SK-N-MC (cell line): Measurements from ENCODE around the gene C2orf78.
"Not testable (repeated sequence)": the region's sequence is repeated elsewhere in the genome, so short reads cannot be mapped to it uniquely, and the experiment has no call there.

ENCODE experiments used
- EZH2 ChIP-seq: fragments of 200-600 bp; sonication (generic); IDR thresholded peaks from one replicate; pipeline ENCODE4 v1.6.1; 2017; ENCODE audit warnings: antibody characterized with exemption
- FOXP2 ChIP-seq: optimal IDR thresholded peaks from 2 replicates; pipeline ENCODE3; 2011; ENCODE audit warnings: mild to moderate bottlenecking, moderate library complexity; ENCODE audit not compliant: insufficient read depth; ENCODE audit errors: extremely low read length, control extremely low read depth

- not testable (repeated sequence) for TF ChIP-seq EZH2, FOXP2
Observed at GRCh38 chr2:73754332-73754731, 29.7 kb upstream of the C2orf78 start.
